Measurements from ENCODE around the gene E4F1.

E4F1 gene

GRCh38 chr16:2230376-2230775 lies 7.0 kb downstream of the E4F1 start:
- Histone ChIP-seq H2AK5ac (ENCODE audit: low read length, severe bottlenecking) (no peak overlapping the region), H2BK5ac (ENCODE audit: low read depth, low read length, poor library complexity, severe bottlenecking) (no peak overlapping the region), H3K4me2 (ENCODE audit: low read length, poor library complexity, severe bottlenecking) (no peak overlapping the region), H2BK15ac (ENCODE audit: low read depth, poor library complexity, severe bottlenecking) (no peak overlapping the region), H2BK120ac (ENCODE audit: low read depth, low read length) (no peak overlapping the region), H4K91ac (ENCODE audit: low read length) (no peak overlapping the region), H3K36me3 (ENCODE audit: control insufficient read depth in 1 of 2, insufficient read depth in 2 of 2, low read depth in 1 of 2, low read length in 2 of 2) (peaks cover 64 to 86% of the 10 kb centered on the region in 2 experiments), H3K18ac (ENCODE audit: low read depth in 1 of 2, low read length in 2 of 2) (no peak overlapping the region), H3K14ac (ENCODE audit: low read length in 2 of 2) (no peak overlapping the region), H3K4me3 (ENCODE audit: insufficient read depth in 1 of 2, low read depth in 1 of 2, low read length in 2 of 2) (no peak overlapping the region), H3K27ac (ENCODE audit: low read length, poor library complexity, severe bottlenecking) (no peak overlapping the region), H2AFZ (ENCODE audit: low read depth, low read length) (no peak overlapping the region), H3K79me1 (replicated peaks; ENCODE audit: low read length, poor library complexity, severe bottlenecking) (peaks cover 32% of the 10 kb centered on the region), H2BK12ac (ENCODE audit: low read length in 2 of 2) (no peak overlapping the region), H3K4ac (ENCODE audit: low read depth in 1 of 2, low read length in 2 of 2) (no peak overlapping the region), H3K9me3 (ENCODE audit: control insufficient read depth, low read length) (no peaks in the 10 kb centered on the region), H3K23ac (ENCODE audit: low read length in 2 of 2) (no peak overlapping the region), H3K9ac (ENCODE audit: low read length) (no peak overlapping the region), H3K4me1 (ENCODE audit: control insufficient read depth, insufficient read depth, low read depth, low read length) (peaks cover 20% of the 10 kb centered on the region), H3K27me3 (ENCODE audit: control insufficient read depth in 1 of 2, insufficient read depth in 1 of 2, low read length in 2 of 2) (no peaks in the 10 kb centered on the region), H4K8ac (ENCODE audit: low read length) (no peak overlapping the region)
- WGBS: 96% methylated on average over 13 of the region's 13 CpGs
- DNase-seq: no peak

GRCh38 chr16:2231016-2231931 lies 7.9 kb downstream of the E4F1 start:
- H3K36me3 ChIP-seq (ENCODE audit: control insufficient read depth in 1 of 2, insufficient read depth in 2 of 2, low read depth in 1 of 2, low read length in 2 of 2): peaks cover 69 to 93% of the 10 kb centered on the region in 2 experiments
- no peak overlapping the region for H2AK5ac ChIP-seq (ENCODE audit: low read length, severe bottlenecking)
- no peak overlapping the region for H3K18ac ChIP-seq (ENCODE audit: low read depth in 1 of 2, low read length in 2 of 2)
- H3K79me1 ChIP-seq (replicated peaks; ENCODE audit: low read length, poor library complexity, severe bottlenecking): peaks cover 32% of the 10 kb centered on the region
- no peak overlapping the region for H2BK15ac ChIP-seq (ENCODE audit: low read depth, poor library complexity, severe bottlenecking)
- no peak overlapping the region for H2BK120ac ChIP-seq (ENCODE audit: low read depth, low read length)
- no peak overlapping the region for H3K4ac ChIP-seq (ENCODE audit: low read depth in 1 of 2, low read length in 2 of 2)
- no peak overlapping the region for H3K4me2 ChIP-seq (ENCODE audit: low read length, poor library complexity, severe bottlenecking)
- no peaks in the 10 kb centered on the region for H3K9me3 ChIP-seq (ENCODE audit: control insufficient read depth, low read length)
- DNase-seq: peak; percentile 51
- H3K14ac ChIP-seq (ENCODE audit: low read length in 2 of 2): no peak overlapping the region
- no peak overlapping the region for H2AFZ ChIP-seq (ENCODE audit: low read depth, low read length)
- H2BK12ac ChIP-seq (ENCODE audit: low read length in 2 of 2): no peak overlapping the region
- H3K9ac ChIP-seq (ENCODE audit: low read length): no peak overlapping the region
- peaks cover 18% of the 10 kb centered on the region for H3K4me1 ChIP-seq (ENCODE audit: control insufficient read depth, insufficient read depth, low read depth, low read length)
- H2BK5ac ChIP-seq (ENCODE audit: low read depth, low read length, poor library complexity, severe bottlenecking): no peak overlapping the region
- WGBS: 79% methylated on average over 29 of the region's 29 CpGs
- no peak overlapping the region for H3K4me3 ChIP-seq (ENCODE audit: insufficient read depth in 1 of 2, low read depth in 1 of 2, low read length in 2 of 2)
- H4K8ac ChIP-seq (ENCODE audit: low read length): no peak overlapping the region
- no peak overlapping the region for H3K27ac ChIP-seq (ENCODE audit: low read length, poor library complexity, severe bottlenecking)
- H3K23ac ChIP-seq (ENCODE audit: low read length in 2 of 2): no peak overlapping the region
- peaks cover 0 to 4% of the 10 kb centered on the region in 2 experiments for H3K27me3 ChIP-seq (ENCODE audit: control insufficient read depth in 1 of 2, insufficient read depth in 1 of 2, low read length in 2 of 2)
- no peak overlapping the region for H4K91ac ChIP-seq (ENCODE audit: low read length)

GRCh38 chr16:2232094-2232990 lies 9.0 kb downstream of the E4F1 start:
- H2BK120ac ChIP-seq (ENCODE audit: low read depth, low read length): no peak overlapping the region
- peaks cover 69 to 96% of the 10 kb centered on the region in 2 experiments for H3K36me3 ChIP-seq (ENCODE audit: control insufficient read depth in 1 of 2, insufficient read depth in 2 of 2, low read depth in 1 of 2, low read length in 2 of 2)
- no peak overlapping the region for H2AK5ac ChIP-seq (ENCODE audit: low read length, severe bottlenecking)
- H3K27ac ChIP-seq (ENCODE audit: low read length, poor library complexity, severe bottlenecking): no peak overlapping the region
- no peak overlapping the region for H3K9ac ChIP-seq (ENCODE audit: low read length)
- no peak overlapping the region for H3K14ac ChIP-seq (ENCODE audit: low read length in 2 of 2)
- H3K4me2 ChIP-seq (ENCODE audit: low read length, poor library complexity, severe bottlenecking): no peak overlapping the region
- no peak for DNase-seq
- WGBS: 95% methylated on average over 41 of the region's 41 CpGs
- no peak overlapping the region for H3K4ac ChIP-seq (ENCODE audit: low read depth in 1 of 2, low read length in 2 of 2)
- no peak overlapping the region for H4K8ac ChIP-seq (ENCODE audit: low read length)
- no peak overlapping the region for H3K4me3 ChIP-seq (ENCODE audit: insufficient read depth in 1 of 2, low read depth in 1 of 2, low read length in 2 of 2)
- peaks cover 22% of the 10 kb centered on the region for H3K4me1 ChIP-seq (ENCODE audit: control insufficient read depth, insufficient read depth, low read depth, low read length)
- H2BK15ac ChIP-seq (ENCODE audit: low read depth, poor library complexity, severe bottlenecking): no peak overlapping the region
- H3K79me1 ChIP-seq (replicated peaks; ENCODE audit: low read length, poor library complexity, severe bottlenecking): peaks cover 32% of the 10 kb centered on the region
- H4K91ac ChIP-seq (ENCODE audit: low read length): no peak overlapping the region
- H2AFZ ChIP-seq (ENCODE audit: low read depth, low read length): no peak overlapping the region
- no peak overlapping the region for H2BK12ac ChIP-seq (ENCODE audit: low read length in 2 of 2)
- H3K27me3 ChIP-seq (ENCODE audit: control insufficient read depth in 1 of 2, insufficient read depth in 1 of 2, low read length in 2 of 2): peaks cover 3 to 11% of the 10 kb centered on the region in 2 experiments
- no peaks in the 10 kb centered on the region for H3K9me3 ChIP-seq (ENCODE audit: control insufficient read depth, low read length)
- no peak overlapping the region for H3K23ac ChIP-seq (ENCODE audit: low read length in 2 of 2)
- H3K18ac ChIP-seq (ENCODE audit: low read depth in 1 of 2, low read length in 2 of 2): no peak overlapping the region
- H2BK5ac ChIP-seq (ENCODE audit: low read depth, low read length, poor library complexity, severe bottlenecking): no peak overlapping the region
